ENCODE measurements around the gene PSMF1.

The PSMF1 gene

GRCh38 chr20:1195226-1195625, 76.8 kb downstream of the PSMF1 start:
- no peak for DNase-seq

- DNase-seq: no peak
These were observed 78.2 kb downstream of the PSMF1 start for GRCh38 chr20:1196634-1197033.

- no peak for DNase-seq
These were observed 79.4 kb downstream of the PSMF1 start for GRCh38 chr20:1197801-1198200.

- no peak for DNase-seq
These were observed 80.3 kb downstream of the PSMF1 start for GRCh38 chr20:1198751-1199150.

GRCh38 chr20:1199212-1199873, 80.9 kb downstream of the PSMF1 start:
- no peak for DNase-seq

- no peak for DNase-seq
These were observed 81.6 kb downstream of the PSMF1 start for GRCh38 chr20:1199964-1200363.

GRCh38 chr20:1202762-1203504, 84.5 kb downstream of the PSMF1 start, which contains the start of gene C20orf202:
Gene C20orf202, plus strand, starts transcription at chr20:1203454. Its CDS starts 132 bp downstream, at chr20:1203586.
- no peak for DNase-seq

GRCh38 chr20:1203630-1204029, 85.2 kb downstream of the PSMF1 start:
- DNase-seq: no peak

- peak; percentile 76 to 77 for DNase-seq
These were observed 85.7 kb downstream of the PSMF1 start for GRCh38 chr20:1204113-1204512.

- DNase-seq: no peak
These were observed 86.2 kb downstream of the PSMF1 start for GRCh38 chr20:1204576-1204975.

- no peak for DNase-seq
These were observed 87.4 kb downstream of the PSMF1 start for GRCh38 chr20:1205802-1206201.

- no peak for DNase-seq
These were observed 88.2 kb downstream of the PSMF1 start for GRCh38 chr20:1206366-1207148.

GRCh38 chr20:1207293-1207878, 89.0 kb downstream of the PSMF1 start:
- no peak for DNase-seq

GRCh38 chr20:1209447-1210387, 91.3 kb downstream of the PSMF1 start:
- DNase-seq: no peak

- DNase-seq: no peak
These were observed 92.1 kb downstream of the PSMF1 start for GRCh38 chr20:1210501-1210900.

- DNase-seq: no peak
These were observed 93.6 kb downstream of the PSMF1 start for GRCh38 chr20:1212023-1212422.

- peak; percentile 83 to 87 for DNase-seq
These were observed 94.4 kb downstream of the PSMF1 start for GRCh38 chr20:1212607-1213396.

- no peak for DNase-seq
These were observed 96.4 kb downstream of the PSMF1 start for GRCh38 chr20:1214838-1215261.

GRCh38 chr20:1215386-1216170, 97.2 kb downstream of the PSMF1 start:
- no peak for DNase-seq

Measured in Kasumi-1 (cell line).